Vagina (tissue), 2 donors: ENCODE measurements around the gene KATNAL1. TPM values are rescaled to one million over a fixed set of nuclear protein-coding genes. Genes with fewer than 3 reads are reported as not detected.
"Not testable (repeated sequence)": the region's sequence is repeated elsewhere in the genome, so short reads cannot be mapped to it uniquely, and the experiment has no call there.

Experiments used
- DNase-seq, 2 donors: peaks; one replicate each; pipeline ENCODE4 v3.0.0-alpha.2; 2017; ENCODE audit errors: extremely low spot score in 2 of 2
- H3K27ac ChIP-seq: fragments of 200-600 bp; sonication (generic); one replicate; pipeline ENCODE4 v1.5.1; 2019
- H3K27me3 ChIP-seq: fragments of 200-600 bp; sonication (generic); one replicate; pipeline ENCODE4 v1.5.1; 2019
- H3K36me3 ChIP-seq, 2 donors: fragments of 200-600 bp; sonication (generic); one replicate each; pipeline ENCODE4 v1.5.1; 2017 to 2019
- H3K4me1 ChIP-seq: fragments of 200-600 bp; sonication (generic); one replicate; pipeline ENCODE4 v1.5.1; 2019
- H3K4me3 ChIP-seq, 2 donors: fragments of 200-600 bp; sonication (generic); 1 replicate in 1 of 2; 2 replicates in 1 of 2; pipeline ENCODE4 v1.5.1; 2016 to 2019
- H3K9me3 ChIP-seq: fragments of 200-600 bp; sonication (generic); one replicate; pipeline ENCODE4 v1.5.1; 2019
- CTCF ChIP-seq, 3 experiments: fragments of 450-650 bp in 2 of 3; fragments of 200-600 bp in 1 of 3; sonication (generic) in 1 of 3; IDR thresholded peaks; one replicate each; pipeline ENCODE4 v1.5.1; 2017 to 2019; ENCODE audit warnings: antibody characterized with exemption in 3 of 3, mild to moderate bottlenecking in 2 of 3, moderate library complexity in 2 of 3
- POLR2A ChIP-seq, 2 donors: fragments of 450-650 bp; IDR thresholded peaks; one replicate each; pipeline ENCODE4 v1.6.1; 2017; ENCODE audit warnings: antibody characterized with exemption in 2 of 2, mild to moderate bottlenecking in 2 of 2, moderate library complexity in 2 of 2
- POLR2AphosphoS5 ChIP-seq, 2 donors: sonication (generic); formaldehyde crosslinking; IDR thresholded peaks; one replicate each; pipeline ENCODE4 v1.9.0; 2017; ENCODE audit warnings: antibody characterized with exemption in 2 of 2, mild to moderate bottlenecking in 2 of 2, low read depth in 1 of 2; ENCODE audit not compliant: insufficient read depth in 1 of 2
- intact Hi-C: fragments of 100-400 bp; cut with DNase I; formaldehyde crosslinking; loops from one replicate; pipeline ENCODE4 v1.15.1; 2023
- total RNA-seq: library from RNA; depleted of rRNA; stranded (reverse); fragments of >200 nt; gene quantifications from one replicate; pipeline ENCODE4 v1.2.3, GENCODE V29; 2016

Gene KATNAL1
- total RNA-seq, 1 donor from 2014 or later, result 20.6 TPM

DNA sequence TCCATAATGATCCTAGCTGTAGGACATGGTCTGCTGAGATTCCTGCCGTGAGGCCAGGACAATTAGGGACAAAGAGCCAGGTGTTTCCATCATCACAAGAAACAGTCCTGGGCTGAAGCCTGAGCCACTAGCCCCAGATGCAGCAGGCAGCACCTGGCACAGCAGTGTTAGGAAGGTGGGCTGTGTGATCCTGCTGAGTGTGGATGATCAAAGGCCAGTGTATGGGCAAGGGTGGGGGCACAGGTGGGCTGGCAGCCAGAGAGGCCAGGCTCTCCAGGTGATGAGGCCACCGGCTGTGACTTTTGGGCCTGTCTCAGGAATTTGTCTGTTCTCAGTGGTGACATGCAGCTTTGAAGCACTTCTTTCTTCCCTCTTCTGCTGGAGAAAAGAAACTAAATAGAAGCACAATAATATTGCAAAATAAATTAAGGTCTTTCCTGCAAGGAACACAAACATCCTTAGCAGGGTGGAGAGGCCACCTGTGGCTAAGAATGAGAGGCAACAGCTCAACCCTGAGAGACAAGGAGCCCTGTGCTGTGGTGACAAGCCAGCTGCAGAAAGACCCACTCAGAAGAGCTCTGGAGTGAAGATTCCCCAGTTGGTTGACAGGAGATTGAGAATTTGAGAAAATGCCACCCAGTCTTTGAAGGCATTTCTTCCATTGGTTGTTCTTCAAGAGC is 127.6 kb downstream of the KATNAL1 start:
- DNase-seq, result peak in 1 of 2 donors; percentile 82
- TF ChIP-seq CTCF (IDR thresholded peaks at IDR 0.05) (no peak), POLR2A (IDR thresholded peaks at IDR 0.05) (no peak), POLR2AphosphoS5 (IDR thresholded peaks at IDR 0.05; ENCODE audit: insufficient read depth in 1 of 2, low read depth in 1 of 2) (no peak)
- Histone ChIP-seq H3K4me1 (no peaks in the 10 kb centered on the region), H3K27ac (no peak overlapping the region), H3K4me3 (no peak overlapping the region), H3K36me3 (no peaks in the 10 kb centered on the region), H3K9me3 (no peaks in the 10 kb centered on the region), H3K27me3 (no peaks in the 10 kb centered on the region)
- intact Hi-C loops, result no loop called here

GRCh38 chr13:30178976-30179375 is 128.4 kb downstream of the KATNAL1 start:
- Histone ChIP-seq H3K4me3 (no peak overlapping the region), H3K4me1 (no peaks in the 10 kb centered on the region), H3K36me3 (no peaks in the 10 kb centered on the region), H3K27me3 (no peaks in the 10 kb centered on the region), H3K27ac (no peak overlapping the region), H3K9me3 (no peaks in the 10 kb centered on the region)
- intact Hi-C loops, result no loop called here
- TF ChIP-seq CTCF (IDR thresholded peaks at IDR 0.05) (no peak), POLR2A (IDR thresholded peaks at IDR 0.05) (no peak), POLR2AphosphoS5 (IDR thresholded peaks at IDR 0.05; ENCODE audit: insufficient read depth in 1 of 2, low read depth in 1 of 2) (no peak)
- DNase-seq, result peak in 1 of 2 donors; percentile 85

DNA sequence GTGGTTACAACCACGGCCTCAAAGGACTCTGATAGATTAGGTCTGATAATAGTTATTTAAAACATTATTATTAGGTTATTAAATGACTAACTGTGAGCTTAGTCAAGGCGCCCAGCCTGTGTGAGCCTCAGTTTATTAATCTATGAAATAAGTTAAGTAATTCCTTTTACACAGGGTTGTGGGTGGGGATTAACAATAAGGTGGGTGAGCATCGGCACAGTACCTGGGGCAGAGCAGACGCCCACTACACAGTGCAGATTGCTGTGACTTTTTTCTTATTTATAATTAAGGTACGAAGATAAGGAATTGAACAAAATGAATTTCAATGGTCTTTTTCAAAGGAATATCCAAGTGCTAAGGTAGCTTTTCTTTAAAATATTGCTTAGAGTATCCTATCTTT is 132.2 kb downstream of the KATNAL1 start:
- intact Hi-C loops, result no loop called here
- no peak overlapping the region for H3K27ac ChIP-seq

DNA sequence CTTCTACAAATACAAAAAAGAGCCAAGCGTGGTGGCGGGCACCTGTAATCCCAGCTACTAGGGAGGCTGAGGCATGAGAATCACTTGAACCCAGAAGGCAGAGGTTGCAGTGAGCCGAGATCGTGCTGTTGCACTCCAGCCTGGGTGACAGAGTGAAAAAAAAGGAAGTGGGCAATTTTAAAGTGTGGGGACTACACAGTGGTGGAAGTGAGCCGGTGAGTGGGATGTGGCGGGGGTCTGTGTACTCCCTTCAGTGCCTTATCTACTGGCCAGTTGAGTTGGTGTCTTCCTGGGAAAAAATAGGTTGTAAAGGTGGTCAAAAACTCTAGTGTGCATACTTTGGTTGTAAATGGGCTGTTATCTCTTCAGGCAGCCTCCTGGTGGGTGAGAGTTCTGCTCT is 133.1 kb downstream of the KATNAL1 start:
- DNase-seq, H3K4me1 ChIP-seq, H3K36me3 ChIP-seq, H3K9me3 ChIP-seq, H3K4me3 ChIP-seq, H3K27me3 ChIP-seq, intact Hi-C loops: not testable (repeated sequence)
- H3K27ac ChIP-seq, result peak overlapping the region; percentile 50

More for the DNA sequence above, 132.2 kb downstream of the KATNAL1 start:
- Histone ChIP-seq H3K27me3 (no peaks in the 10 kb centered on the region), H3K36me3 (no peaks in the 10 kb centered on the region), H3K9me3 (no peaks in the 10 kb centered on the region), H3K4me1 (no peaks in the 10 kb centered on the region), H3K4me3 (no peak overlapping the region)
- TF ChIP-seq POLR2A (IDR thresholded peaks at IDR 0.05), result no peak
- no peak for TF ChIP-seq POLR2AphosphoS5 (IDR thresholded peaks at IDR 0.05; ENCODE audit: insufficient read depth in 1 of 2, low read depth in 1 of 2)
- no peak for TF ChIP-seq CTCF (IDR thresholded peaks at IDR 0.05)
- DNase-seq, result no peak

DNA sequence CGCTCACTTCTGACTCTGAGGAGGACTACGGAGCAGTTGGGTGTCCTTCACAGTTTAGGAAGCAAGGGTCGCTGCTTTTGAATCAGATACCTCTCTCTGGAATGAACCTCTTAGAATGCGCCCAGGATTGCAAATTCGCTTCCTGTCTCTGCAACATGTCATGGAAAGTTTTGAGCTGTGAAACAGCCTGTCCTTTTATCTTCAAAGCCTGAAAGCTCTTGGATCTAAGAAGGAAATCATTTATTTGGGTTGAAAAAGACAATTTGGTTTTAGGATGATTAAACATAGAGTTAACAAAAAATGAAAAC is 134.1 kb downstream of the KATNAL1 start:
- no peak for DNase-seq
- Histone ChIP-seq H3K36me3 (no peaks in the 10 kb centered on the region), H3K27me3 (no peaks in the 10 kb centered on the region), H3K27ac (peak overlapping the region; percentile 30), H3K4me3 (no peak overlapping the region), H3K9me3 (no peaks in the 10 kb centered on the region), H3K4me1 (peaks cover 9% of the 10 kb centered on the region)
- intact Hi-C loops, result no loop called here
- TF ChIP-seq POLR2A (IDR thresholded peaks at IDR 0.05), result no peak
- TF ChIP-seq POLR2AphosphoS5 (IDR thresholded peaks at IDR 0.05; ENCODE audit: insufficient read depth in 1 of 2, low read depth in 1 of 2), result no peak
- TF ChIP-seq CTCF (IDR thresholded peaks at IDR 0.05), result no peak
